Measurements from ENCODE around the gene C1orf122. TPM values are rescaled to one million over a fixed set of nuclear protein-coding genes. Genes with fewer than 3 reads are reported as not detected.

C1orf122 gene
- total RNA-seq, 1 experiment from 2014 or later: 45.9 TPM

- Mint-ChIP-seq H3K4me1 (no peaks in the 10 kb centered on the region), H3K4me3 (no peak overlapping the region), H3K27me3 (ENCODE audit: low read depth) (no peaks in the 10 kb centered on the region), H3K36me3 (peaks cover 24% of the 10 kb centered on the region), H3K27ac (no peak overlapping the region), H3K9me3 (no peaks in the 10 kb centered on the region)
- no peak for DNase-seq (ENCODE audit: low spot score)
- ChIA-PET CTCF (interaction anchor here (0.9 kb wide), 1 partner anchor 31 kb away, joined by 4 read pairs; the partner anchor contains the start of gene MTF1), POLR2A (interaction anchor here (0.7 kb wide), 2 partner anchors 41 to 126 kb away, joined by 3 to 7 read pairs; no protein-coding TSS in a partner anchor)
- ATAC-seq: no peak
- TF ChIP-seq HMGA2 (CRISPR knock-in tag; IDR thresholded peaks at IDR 0.05): no peak
- TF ChIP-seq CREM (CRISPR knock-in tag; IDR thresholded peaks at IDR 0.05): no peak
- TF ChIP-seq MLX (CRISPR knock-in tag; IDR thresholded peaks at IDR 0.05): no peak
- no peak for TF ChIP-seq USF2 (CRISPR knock-in tag; IDR thresholded peaks at IDR 0.05)
- no peak for TF ChIP-seq ZBTB21 (CRISPR knock-in tag; IDR thresholded peaks at IDR 0.05; ENCODE audit: borderline replicate concordance)
- TF ChIP-seq SP1 (CRISPR knock-in tag; conservative IDR thresholded peaks at IDR 0.05): no peak
These were observed 21.0 kb downstream of the C1orf122 start for GRCh38 chr1:37828410-37829074.

- H3K27ac Mint-ChIP-seq: no peak overlapping the region
- ChIA-PET CTCF (interaction anchor here (1.6 kb wide), 1 partner anchor 29 kb away, joined by 3 read pairs; no protein-coding TSS in a partner anchor), POLR2A (no interaction called here)
- H3K4me3 Mint-ChIP-seq: no peak overlapping the region
- peaks cover 45% of the 10 kb centered on the region for H3K36me3 Mint-ChIP-seq
- no peaks in the 10 kb centered on the region for H3K4me1 Mint-ChIP-seq
- H3K9me3 Mint-ChIP-seq: no peaks in the 10 kb centered on the region
- TF ChIP-seq ESRRA (CRISPR knock-in tag; IDR thresholded peaks at IDR 0.05; ENCODE audit: borderline replicate concordance): no peak
- no peaks in the 10 kb centered on the region for H3K27me3 Mint-ChIP-seq (ENCODE audit: low read depth)
- DNase-seq (ENCODE audit: low spot score) (no peak), ATAC-seq (no peak)
These were observed 23.5 kb downstream of the C1orf122 start for GRCh38 chr1:37831109-37831508.

GRCh38 chr1:37831809-37832208 lies 24.2 kb downstream of the C1orf122 start:
- H3K4me3 Mint-ChIP-seq: no peak overlapping the region
- DNase-seq (ENCODE audit: low spot score) (no peak), ATAC-seq (no peak)
- no peaks in the 10 kb centered on the region for H3K4me1 Mint-ChIP-seq
- CTCF ChIA-PET: interaction anchor here (1.6 kb wide), 1 partner anchor 28 kb away, joined by 3 read pairs; no protein-coding TSS in a partner anchor
- H3K27ac Mint-ChIP-seq: no peak overlapping the region
- H3K27me3 Mint-ChIP-seq (ENCODE audit: low read depth): no peaks in the 10 kb centered on the region
- peaks cover 48% of the 10 kb centered on the region for H3K36me3 Mint-ChIP-seq
- POLR2A ChIA-PET: no interaction called here
- no peaks in the 10 kb centered on the region for H3K9me3 Mint-ChIP-seq
- TF ChIP-seq GRHL2 (CRISPR knock-in tag; IDR thresholded peaks at IDR 0.05; ENCODE audit: insufficient replicate concordance, severe bottlenecking): no peak
- TF ChIP-seq FOXP4 (CRISPR knock-in tag; IDR thresholded peaks at IDR 0.05): no peak
- no peak for TF ChIP-seq ZNF281 (CRISPR knock-in tag; IDR thresholded peaks at IDR 0.05)
- no peak for TF ChIP-seq CREB1 (CRISPR knock-in tag; IDR thresholded peaks at IDR 0.05)
- TF ChIP-seq NFATC4 (CRISPR knock-in tag; IDR thresholded peaks at IDR 0.05): no peak
- no peak for TF ChIP-seq FOXK1 (CRISPR knock-in tag; IDR thresholded peaks at IDR 0.05)
- TF ChIP-seq RORB (CRISPR knock-in tag; IDR thresholded peaks at IDR 0.05): no peak
- no peak for TF ChIP-seq AR (CRISPR knock-in tag; IDR thresholded peaks at IDR 0.05)
- no peak for TF ChIP-seq JUN (CRISPR knock-in tag; IDR thresholded peaks at IDR 0.05)
- TF ChIP-seq ZSCAN18 (CRISPR knock-in tag; IDR thresholded peaks at IDR 0.05): no peak
- TF ChIP-seq IRF1 (CRISPR knock-in tag; IDR thresholded peaks at IDR 0.05): no peak
- TF ChIP-seq ZBTB43 (CRISPR knock-in tag; IDR thresholded peaks at IDR 0.05): no peak

All from WTC11 (cell line).